Breast epithelium (tissue), 3 donors: ENCODE measurements around the gene MUC2.

Experiments used
- POLR2A ChIP-seq: fragments of 450-650 bp; IDR thresholded peaks from one replicate; pipeline ENCODE4 v1.6.1; 2016; ENCODE audit warnings: antibody characterized with exemption, mild to moderate bottlenecking, moderate library complexity
- POLR2AphosphoS5 ChIP-seq, 3 donors: sonication (generic); formaldehyde crosslinking; IDR thresholded peaks; one replicate each; pipeline ENCODE4 v1.6.1; 2017; ENCODE audit warnings: antibody characterized with exemption in 3 of 3
- TF ChIP-seq, protein P1 (sequence below), 3 donors: fragments of 450-650 bp; IDR thresholded peaks; one replicate each; pipeline ENCODE4 v1.5.1; 2016 to 2017; ENCODE audit warnings: antibody characterized with exemption in 3 of 3, mild to moderate bottlenecking in 3 of 3, moderate library complexity in 3 of 3

DNA sequence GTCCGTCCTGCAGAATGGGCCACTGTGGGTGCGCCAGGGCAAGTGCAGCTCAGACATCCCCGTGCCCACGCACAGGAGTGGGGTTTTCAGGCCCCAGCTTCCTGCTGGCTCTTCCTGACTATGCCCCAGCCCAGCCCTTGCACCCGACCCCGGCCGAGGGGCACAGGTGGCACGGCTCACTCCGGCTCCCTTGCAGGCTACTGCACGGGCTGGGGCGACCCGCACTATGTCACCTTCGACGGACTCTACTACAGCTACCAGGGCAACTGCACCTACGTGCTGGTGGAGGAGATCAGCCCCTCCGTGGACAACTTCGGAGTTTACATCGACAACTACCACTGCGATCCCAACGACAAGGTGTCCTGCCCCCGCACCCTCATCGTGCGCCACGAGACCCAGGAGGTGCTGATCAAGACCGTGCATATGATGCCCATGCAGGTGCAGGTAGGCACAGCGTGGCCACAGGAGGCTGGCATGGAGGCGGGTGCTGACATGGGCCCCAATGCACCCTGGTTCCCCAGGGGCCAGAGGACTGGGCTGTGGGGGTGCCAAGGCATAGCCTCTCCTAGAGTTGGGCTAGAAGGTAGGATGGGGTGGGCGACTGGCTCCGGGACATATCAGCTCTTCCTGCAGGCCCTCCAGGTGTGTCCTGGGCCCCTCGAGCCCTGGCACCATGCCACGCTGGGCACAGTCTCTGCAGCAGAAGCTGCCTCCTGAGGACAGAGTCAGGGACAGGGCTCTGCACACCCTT is 27.7 kb downstream of the MUC2 start:
- TF ChIP-seq, protein P1, sequence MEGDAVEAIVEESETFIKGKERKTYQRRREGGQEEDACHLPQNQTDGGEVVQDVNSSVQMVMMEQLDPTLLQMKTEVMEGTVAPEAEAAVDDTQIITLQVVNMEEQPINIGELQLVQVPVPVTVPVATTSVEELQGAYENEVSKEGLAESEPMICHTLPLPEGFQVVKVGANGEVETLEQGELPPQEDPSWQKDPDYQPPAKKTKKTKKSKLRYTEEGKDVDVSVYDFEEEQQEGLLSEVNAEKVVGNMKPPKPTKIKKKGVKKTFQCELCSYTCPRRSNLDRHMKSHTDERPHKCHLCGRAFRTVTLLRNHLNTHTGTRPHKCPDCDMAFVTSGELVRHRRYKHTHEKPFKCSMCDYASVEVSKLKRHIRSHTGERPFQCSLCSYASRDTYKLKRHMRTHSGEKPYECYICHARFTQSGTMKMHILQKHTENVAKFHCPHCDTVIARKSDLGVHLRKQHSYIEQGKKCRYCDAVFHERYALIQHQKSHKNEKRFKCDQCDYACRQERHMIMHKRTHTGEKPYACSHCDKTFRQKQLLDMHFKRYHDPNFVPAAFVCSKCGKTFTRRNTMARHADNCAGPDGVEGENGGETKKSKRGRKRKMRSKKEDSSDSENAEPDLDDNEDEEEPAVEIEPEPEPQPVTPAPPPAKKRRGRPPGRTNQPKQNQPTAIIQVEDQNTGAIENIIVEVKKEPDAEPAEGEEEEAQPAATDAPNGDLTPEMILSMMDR (IDR thresholded peaks at IDR 0.05): no peak
- TF ChIP-seq POLR2AphosphoS5 (IDR thresholded peaks at IDR 0.05): no peak
- TF ChIP-seq POLR2A: no peak
